ENCODE measurements around the gene FBXO3. TPM values are rescaled to one million over a fixed set of nuclear protein-coding genes. Genes with fewer than 3 reads are reported as not detected.
"Not testable (repeated sequence)": the region's sequence is repeated elsewhere in the genome, so short reads cannot be mapped to it uniquely, and the experiment has no call there.

The FBXO3 gene
- total RNA-seq, 1 experiment from 2014 or later: 18.9 TPM

DNA sequence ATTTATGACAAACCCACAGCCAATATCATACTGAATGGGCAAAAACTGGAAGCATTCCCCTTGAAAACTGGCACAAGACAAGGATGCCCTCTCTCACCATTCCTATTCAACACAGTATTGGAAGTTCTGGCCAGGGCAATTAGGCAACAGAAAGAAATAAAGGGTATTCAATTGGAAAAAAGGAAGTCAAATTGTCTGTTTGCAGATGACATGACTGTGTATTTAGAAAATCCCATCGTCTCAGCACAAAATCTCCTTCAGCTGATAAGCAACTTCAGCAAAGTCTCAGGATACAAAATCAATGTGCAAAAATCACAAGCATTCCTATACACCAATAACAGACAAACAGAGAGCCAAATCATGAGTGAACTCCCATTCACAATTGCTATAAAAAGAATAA, 46.8 kb downstream of the FBXO3 start:
- H3K4me1 Mint-ChIP-seq: peaks cover 24 to 25% of the 10 kb centered on the region in 2 experiments
- not testable (repeated sequence) for H3K27me3 ChIP-seq (ENCODE audit: insufficient read depth, low read length); H4K91ac ChIP-seq (ENCODE audit: insufficient read length, low read depth, low read length); H3K9ac ChIP-seq (ENCODE audit: extremely low read depth, insufficient read length, low read length); H2BK15ac ChIP-seq (ENCODE audit: low read depth, low read length); H2BK5ac ChIP-seq (ENCODE audit: insufficient read length, low read length); H3K23ac ChIP-seq (ENCODE audit: insufficient read length, low read depth, low read length); H4K8ac ChIP-seq (replicated peaks; ENCODE audit: insufficient read length, low read depth, low read length); H3K23me2 ChIP-seq (ENCODE audit: insufficient read length, low read depth, low read length, poor library complexity, severe bottlenecking); H3K56ac ChIP-seq (ENCODE audit: insufficient read length, low read depth, low read length); H3K36me3 Mint-ChIP-seq (ENCODE audit: insufficient read depth in 1 of 3, low read depth in 3 of 3); H3K79me2 ChIP-seq (ENCODE audit: insufficient read depth, low read length); H2BK120ac ChIP-seq (ENCODE audit: low read depth, low read length, poor library complexity, severe bottlenecking); H3K27ac Mint-ChIP-seq; H3K9me3 Mint-ChIP-seq; H4K5ac ChIP-seq (ENCODE audit: insufficient read length, low read depth, low read length); H3K27ac ChIP-seq (ENCODE audit: insufficient read length, low read depth, low read length); H3K79me1 ChIP-seq (ENCODE audit: insufficient read depth, low read depth, low read length, poor library complexity, severe bottlenecking); H3K27me3 Mint-ChIP-seq (ENCODE audit: low read depth); H3K18ac ChIP-seq (ENCODE audit: insufficient read length, low read depth, low read length); H3K14ac ChIP-seq (ENCODE audit: insufficient read depth, low read length); H2BK20ac ChIP-seq (ENCODE audit: low read depth, low read length, poor library complexity, severe bottlenecking); H4K20me1 ChIP-seq (ENCODE audit: control insufficient read depth, insufficient read depth, insufficient read length); H3K4ac ChIP-seq (ENCODE audit: low read depth, low read length); H3K4me1 ChIP-seq (ENCODE audit: insufficient read depth, low read length); H3T11ph ChIP-seq (ENCODE audit: low read length); DNase-seq; H2BK12ac ChIP-seq (ENCODE audit: insufficient read length, low read depth, low read length); H3K4me2 ChIP-seq (ENCODE audit: insufficient read depth, insufficient read length, low read length); H2AK5ac ChIP-seq (ENCODE audit: insufficient read length, low read length); H2AFZ ChIP-seq (ENCODE audit: low read length); H3K9me3 ChIP-seq (ENCODE audit: control insufficient read depth, low read depth, low read length)
- WGBS (ENCODE audit: extremely low coverage, insufficient read length, low lambda C conversion rate): no CpG with 5 or more reads among the region's 1 CpG
- H3K4me3 Mint-ChIP-seq: 0 out of 5 replicates have a peak overlapping the region, but pooled peaks of 1 of the 2 experiments have one; percentile 11

Measured in H9 (cell line).